OCI-LY1 (cell line): ENCODE measurements around the gene VN1R5.

Experiments
- H2AFZ ChIP-seq: fragments of 200-600 bp; sonication (generic), shearing (Covaris generic); 2 replicates; pipeline ENCODE4 v1.6.0; 2014; ENCODE audit warnings: antibody characterized with exemption, mild to moderate bottlenecking, low read length
- H3F3A ChIP-seq: fragments of 200-600 bp; sonication (generic), shearing (Covaris generic); 2 replicates; pipeline ENCODE4 v1.6.0; 2014; ENCODE audit warnings: mild to moderate bottlenecking, antibody characterized with exemption, low read length, moderate library complexity; ENCODE audit not compliant: insufficient read depth
- H3K27ac ChIP-seq: fragments of 200-600 bp; sonication (generic); 2 replicates; pipeline ENCODE4 v1.5.1; 2014; ENCODE audit warnings: low read length, mixed run types, mild to moderate bottlenecking, low read depth; ENCODE audit not compliant: poor library complexity, severe bottlenecking
- H3K27me3 ChIP-seq: fragments of 200-600 bp; sonication (generic); 2 replicates; pipeline ENCODE4 v1.6.0; 2014; ENCODE audit warnings: antibody characterized with exemption, mild to moderate bottlenecking, low read length, moderate library complexity; ENCODE audit not compliant: insufficient read depth
- H3K36me3 ChIP-seq: fragments of 200-600 bp; sonication (generic); 2 replicates; pipeline ENCODE4 v1.6.1; 2014; ENCODE audit warnings: mild to moderate bottlenecking, antibody characterized with exemption, low read length, moderate library complexity, mixed read lengths; ENCODE audit not compliant: insufficient read depth
- H3K4me1 ChIP-seq: fragments of 200-600 bp; sonication (generic); 2 replicates; pipeline ENCODE4 v1.5.1; 2014; ENCODE audit warnings: mild to moderate bottlenecking, low read length, moderate library complexity; ENCODE audit not compliant: insufficient read depth, severe bottlenecking
- H3K4me2 ChIP-seq: fragments of 200-600 bp; sonication (generic), shearing (Covaris generic); 2 replicates; pipeline ENCODE4 v1.6.1; 2014; ENCODE audit warnings: low read length
- H3K4me3 ChIP-seq: fragments of 200-600 bp; sonication (generic); 2 replicates; pipeline ENCODE4 v1.5.1; 2014; ENCODE audit warnings: low read length, low read depth, mild to moderate bottlenecking, mixed read lengths; ENCODE audit not compliant: poor library complexity, severe bottlenecking
- H3K79me2 ChIP-seq: fragments of 200-600 bp; shearing (Covaris generic); 2 replicates; pipeline ENCODE4 v1.6.1; 2016; ENCODE audit warnings: mixed run types, low read length, mixed read lengths; ENCODE audit not compliant: insufficient read depth
- H3K9ac ChIP-seq: fragments of 200-600 bp; sonication (generic), shearing (Covaris generic); 2 replicates; pipeline ENCODE4 v1.6.1; 2014; ENCODE audit warnings: mild to moderate bottlenecking, low read length, mixed read lengths
- H3K9me2 ChIP-seq: fragments of 200-600 bp; sonication (generic), shearing (Covaris generic); 2 replicates; pipeline ENCODE4 v1.6.1; 2014; ENCODE audit warnings: low read depth, mild to moderate bottlenecking, low read length, mixed read lengths
- H3K9me3 ChIP-seq: fragments of 200-600 bp; shearing (Covaris generic); 2 replicates; pipeline ENCODE4 v1.6.1; 2014; ENCODE audit warnings: low read length, mixed read lengths
- H4K20me1 ChIP-seq: fragments of 200-600 bp; sonication (generic), shearing (Covaris generic); 2 replicates; pipeline ENCODE4 v1.6.0; 2016; ENCODE audit warnings: mild to moderate bottlenecking, low read length; ENCODE audit not compliant: insufficient read depth
- EZH2 ChIP-seq: fragments of 200-600 bp; sonication (generic), shearing (Covaris generic); IDR thresholded peaks from 2 replicates; pipeline ENCODE4 v1.8.0; 2017; ENCODE audit warnings: borderline replicate concordance, mixed run types, mild to moderate bottlenecking, antibody characterized with exemption, low read length, moderate library complexity, mixed read lengths
- TF ChIP-seq, protein P1 (sequence below): fragments of 200-600 bp; sonication (generic), shearing (Covaris generic); IDR thresholded peaks from 2 replicates; pipeline ENCODE4 v1.5.1; 2017; ENCODE audit warnings: mild to moderate bottlenecking, antibody characterized with exemption, low read length, moderate library complexity, mixed read lengths

VN1R5 gene

GRCh38 chr1:247298701-247299100 is 42.8 kb downstream of the VN1R5 start:
- Histone ChIP-seq H2AFZ (no peak overlapping the region), H3K4me1 (no peaks in the 10 kb centered on the region), H3F3A (no peaks in the 10 kb centered on the region), H3K9me2 (no peaks in the 10 kb centered on the region), H3K27me3 (no peaks in the 10 kb centered on the region), H3K79me2 (no peaks in the 10 kb centered on the region), H4K20me1 (no peaks in the 10 kb centered on the region), H3K36me3 (peaks cover 4% of the 10 kb centered on the region; the same call in 1 of the 2 replicates), H3K9ac (no peak overlapping the region), H3K27ac (no peak overlapping the region), H3K9me3 (no peaks in the 10 kb centered on the region), H3K4me2 (no peak overlapping the region), H3K4me3 (no peak overlapping the region)
- TF ChIP-seq, protein P1, sequence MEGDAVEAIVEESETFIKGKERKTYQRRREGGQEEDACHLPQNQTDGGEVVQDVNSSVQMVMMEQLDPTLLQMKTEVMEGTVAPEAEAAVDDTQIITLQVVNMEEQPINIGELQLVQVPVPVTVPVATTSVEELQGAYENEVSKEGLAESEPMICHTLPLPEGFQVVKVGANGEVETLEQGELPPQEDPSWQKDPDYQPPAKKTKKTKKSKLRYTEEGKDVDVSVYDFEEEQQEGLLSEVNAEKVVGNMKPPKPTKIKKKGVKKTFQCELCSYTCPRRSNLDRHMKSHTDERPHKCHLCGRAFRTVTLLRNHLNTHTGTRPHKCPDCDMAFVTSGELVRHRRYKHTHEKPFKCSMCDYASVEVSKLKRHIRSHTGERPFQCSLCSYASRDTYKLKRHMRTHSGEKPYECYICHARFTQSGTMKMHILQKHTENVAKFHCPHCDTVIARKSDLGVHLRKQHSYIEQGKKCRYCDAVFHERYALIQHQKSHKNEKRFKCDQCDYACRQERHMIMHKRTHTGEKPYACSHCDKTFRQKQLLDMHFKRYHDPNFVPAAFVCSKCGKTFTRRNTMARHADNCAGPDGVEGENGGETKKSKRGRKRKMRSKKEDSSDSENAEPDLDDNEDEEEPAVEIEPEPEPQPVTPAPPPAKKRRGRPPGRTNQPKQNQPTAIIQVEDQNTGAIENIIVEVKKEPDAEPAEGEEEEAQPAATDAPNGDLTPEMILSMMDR, result no peak

DNA sequence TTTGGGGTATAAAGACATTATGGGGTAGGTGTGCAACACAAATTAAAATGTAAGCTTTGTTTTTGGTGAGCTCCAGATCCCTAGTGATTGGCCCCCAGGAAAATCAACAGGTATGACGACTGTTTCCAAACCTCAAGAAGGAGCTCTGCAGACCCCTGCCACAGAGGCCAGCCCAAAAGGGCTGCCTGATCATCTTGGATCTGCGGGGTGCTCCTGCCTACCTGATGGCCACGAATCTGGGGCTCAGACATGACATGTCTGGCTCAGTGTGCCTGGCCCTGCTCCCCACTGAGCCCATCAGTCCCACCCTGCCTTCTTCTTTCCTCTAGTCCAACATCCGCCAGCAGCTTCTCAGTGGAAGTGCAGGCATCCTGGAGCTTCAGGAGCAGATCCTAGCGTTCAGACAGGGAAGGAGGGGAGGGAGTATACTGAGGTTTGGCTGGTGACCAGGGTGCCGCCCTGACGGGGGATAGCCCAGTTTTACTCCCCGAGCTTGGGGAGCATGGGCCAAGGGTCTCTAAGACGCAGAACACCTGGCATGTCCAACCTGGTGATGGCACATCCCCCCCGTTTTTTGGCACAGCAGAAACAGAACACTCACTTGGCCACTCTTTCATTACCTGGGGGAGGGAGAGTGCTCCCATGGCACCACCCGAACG is 44.0 kb downstream of the VN1R5 start:
- Histone ChIP-seq H2AFZ (no peak overlapping the region), H3K4me3 (no peak overlapping the region), H3K27me3 (no peaks in the 10 kb centered on the region), H3F3A (no peaks in the 10 kb centered on the region), H3K4me2 (no peak overlapping the region), H3K79me2 (no peaks in the 10 kb centered on the region), H3K9me2 (no peaks in the 10 kb centered on the region), H3K9me3 (no peaks in the 10 kb centered on the region), H3K4me1 (no peaks in the 10 kb centered on the region), H3K36me3 (peaks cover 10% of the 10 kb centered on the region; the same call in 1 of the 2 replicates), H4K20me1 (no peaks in the 10 kb centered on the region), H3K27ac (no peak overlapping the region), H3K9ac (no peak overlapping the region)
- TF ChIP-seq, protein P1, result no peak
- TF ChIP-seq EZH2, result no peak

- no peaks in the 10 kb centered on the region for H4K20me1 ChIP-seq
- no peaks in the 10 kb centered on the region for H3K4me1 ChIP-seq
- H2AFZ ChIP-seq, result no peak overlapping the region
- H3K4me2 ChIP-seq, result no peak overlapping the region
- no peak overlapping the region for H3K27ac ChIP-seq
- H3K79me2 ChIP-seq, result no peaks in the 10 kb centered on the region
- no peak overlapping the region for H3K4me3 ChIP-seq
- H3K9me2 ChIP-seq, result no peaks in the 10 kb centered on the region
- peaks cover 17% of the 10 kb centered on the region; the same call in 1 of the 2 replicates for H3K36me3 ChIP-seq
- H3F3A ChIP-seq, result no peaks in the 10 kb centered on the region
- no peaks in the 10 kb centered on the region for H3K9me3 ChIP-seq
- no peak overlapping the region for H3K9ac ChIP-seq
- H3K27me3 ChIP-seq, result no peaks in the 10 kb centered on the region
- TF ChIP-seq, protein P1, result no peak
- TF ChIP-seq EZH2, result no peak
Observed at GRCh38 chr1:247300491-247301175, 44.8 kb downstream of the VN1R5 start.
